ENCODE results near the gene MYORG. TPM values are rescaled to one million over a fixed set of nuclear protein-coding genes. Genes with fewer than 3 reads are reported as not detected.

Gene MYORG
- polyA plus RNA-seq (2013, experiment 1 of 4) = 0.41 TPM
- 0.18 TPM for polyA plus RNA-seq (2013, experiment 2 of 4)
- polyA plus RNA-seq (2013, experiment 3 of 4) = 0.43 TPM
- polyA plus RNA-seq (2013, experiment 4 of 4) = 0.73 TPM

DNA sequence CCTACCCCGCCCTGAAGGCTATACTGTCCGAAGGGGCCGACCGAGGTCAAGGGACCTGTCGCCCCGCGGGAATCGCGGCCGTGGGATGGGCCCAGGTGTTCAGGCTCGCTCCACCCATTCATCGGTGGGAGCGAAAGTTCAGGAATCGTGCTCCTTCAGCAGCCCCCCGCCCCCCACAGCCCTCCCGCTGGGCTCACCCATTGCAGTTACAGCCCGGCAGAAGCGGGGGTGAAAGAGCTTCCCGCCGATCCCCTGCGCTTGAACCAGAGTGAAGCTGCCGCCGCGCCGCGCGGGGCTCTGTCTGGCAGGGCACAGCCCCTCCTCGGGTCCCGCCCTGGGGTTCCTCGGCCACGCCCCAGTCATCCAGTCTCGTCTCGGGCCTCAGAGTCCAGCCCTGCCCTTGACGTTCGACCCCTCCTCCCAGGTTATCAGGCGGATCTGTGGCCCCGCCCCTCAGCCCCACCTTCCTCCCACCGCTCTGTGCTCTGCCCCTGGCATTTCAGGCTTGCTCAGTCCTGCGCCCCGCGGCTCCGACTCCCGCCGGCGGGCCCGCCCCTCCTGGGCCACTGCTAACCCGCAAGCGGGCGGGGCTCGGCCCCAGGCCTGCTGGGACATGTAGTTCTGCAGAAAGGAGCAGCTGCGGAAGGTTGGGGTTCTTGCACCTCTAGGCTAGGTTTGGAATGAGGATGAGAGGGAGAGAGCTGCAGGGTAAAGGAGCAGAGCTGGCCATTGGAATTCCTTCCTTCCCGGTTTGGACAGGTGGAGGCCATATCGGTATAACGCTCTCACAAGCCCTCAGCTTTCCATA lies at the start of gene MYORG:
Gene MYORG (minus strand): TSS at position 303 of the 808 bp plus-strand sequence. CDS start 3,955 bp downstream, outside the sequence.
- Histone ChIP-seq H3K4me1 (ENCODE audit: control insufficient read depth, insufficient read depth, low read length) (peaks cover 10% of the 10 kb centered on the region), H3K27ac (ENCODE audit: insufficient read depth, low read depth, low read length, poor library complexity, severe bottlenecking) (no peak within 1 kb of the TSS), H3K9me3 (ENCODE audit: control insufficient read depth, low read length) (no peaks in the 10 kb centered on the region), H3K4me3 (ENCODE audit: insufficient read depth, low read depth, low read length) (peak within 1 kb of the TSS; percentile 44), H3K27me3 (ENCODE audit: control insufficient read depth, insufficient read depth, low read length, poor library complexity, severe bottlenecking) (peaks cover 77% of the 10 kb centered on the region), H3K36me3 (ENCODE audit: control insufficient read depth, insufficient read depth, low read length) (no peaks in the 10 kb centered on the region)
- WGBS, 2 experiments = 0 to 1% methylated on average over 54 of the region's 54 CpGs

DNA sequence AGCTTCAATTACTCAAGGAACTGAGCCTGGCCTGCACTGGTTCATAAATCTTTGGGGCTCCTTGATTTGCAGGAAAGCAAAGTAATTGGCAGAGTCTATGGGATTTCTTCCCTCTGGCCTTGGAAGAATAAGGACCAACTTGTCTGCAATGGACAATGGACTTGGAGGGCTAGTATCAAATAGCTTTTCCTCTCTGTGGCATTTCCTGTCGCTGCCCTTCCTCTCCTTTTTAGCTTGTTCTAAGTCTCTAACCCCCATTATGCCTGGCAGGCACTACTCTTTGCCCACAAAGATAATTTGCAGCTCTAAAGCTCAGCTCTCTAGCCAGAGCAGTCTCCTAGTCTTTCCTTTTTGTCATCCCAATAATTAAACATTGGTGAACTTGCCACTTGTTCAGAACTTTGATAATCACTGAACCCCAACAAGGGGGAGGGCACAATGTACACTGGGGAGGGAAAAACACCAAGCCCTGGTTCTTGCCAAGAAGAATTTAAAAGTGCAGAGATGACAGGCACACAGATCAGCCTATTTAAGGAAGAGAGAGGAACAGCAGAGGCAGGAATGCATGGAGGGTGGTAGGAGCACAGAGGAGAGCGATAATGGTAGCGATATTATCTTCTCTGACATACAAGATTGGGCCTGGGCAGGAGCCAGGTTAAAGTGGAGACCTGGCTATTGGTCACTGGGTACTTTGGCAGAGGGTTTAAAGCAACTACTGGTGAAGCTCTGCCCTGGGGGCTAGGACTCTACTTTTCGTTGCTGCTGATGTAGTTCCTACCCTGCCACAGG lies 43.2 kb upstream of the MYORG start:
- H3K4me1 ChIP-seq (ENCODE audit: control insufficient read depth, insufficient read depth, low read length) = no peaks in the 10 kb centered on the region
- 76 to 77% methylated on average over 4 of the region's 4 CpGs for WGBS, 2 experiments
- no peaks in the 10 kb centered on the region for H3K36me3 ChIP-seq (ENCODE audit: control insufficient read depth, insufficient read depth, low read length)
- no peaks in the 10 kb centered on the region for H3K9me3 ChIP-seq (ENCODE audit: control insufficient read depth, low read length)
- no peaks in the 10 kb centered on the region for H3K27me3 ChIP-seq (ENCODE audit: control insufficient read depth, insufficient read depth, low read length, poor library complexity, severe bottlenecking)
- H3K27ac ChIP-seq (ENCODE audit: insufficient read depth, low read depth, low read length, poor library complexity, severe bottlenecking) = no peak overlapping the region
- no peak overlapping the region for H3K4me3 ChIP-seq (ENCODE audit: insufficient read depth, low read depth, low read length)

DNA sequence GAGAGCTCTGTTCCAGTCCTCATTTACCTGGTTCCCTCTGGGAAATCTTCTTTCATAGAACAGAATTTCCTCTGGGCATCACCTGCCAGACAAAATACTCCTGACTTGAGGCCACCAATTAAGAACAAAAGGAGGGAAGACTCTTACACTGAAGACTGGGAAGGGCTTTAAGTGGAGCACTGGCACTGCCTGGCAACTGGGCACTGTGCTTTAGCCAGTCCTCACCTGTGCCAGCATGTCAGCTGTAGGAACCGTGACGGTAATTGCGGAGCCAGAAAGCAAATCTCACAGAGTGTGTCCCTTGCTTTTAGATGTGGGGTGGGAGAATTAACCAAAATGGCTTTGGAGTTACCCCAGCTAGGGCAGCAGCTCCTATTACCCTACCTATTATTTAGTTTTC lies 41.0 kb upstream of the MYORG start:
- Histone ChIP-seq H3K9me3 (ENCODE audit: control insufficient read depth, low read length) (no peaks in the 10 kb centered on the region), H3K4me1 (ENCODE audit: control insufficient read depth, insufficient read depth, low read length) (no peaks in the 10 kb centered on the region), H3K27ac (ENCODE audit: insufficient read depth, low read depth, low read length, poor library complexity, severe bottlenecking) (no peak overlapping the region), H3K4me3 (ENCODE audit: insufficient read depth, low read depth, low read length) (no peak overlapping the region), H3K36me3 (ENCODE audit: control insufficient read depth, insufficient read depth, low read length) (no peaks in the 10 kb centered on the region), H3K27me3 (ENCODE audit: control insufficient read depth, insufficient read depth, low read length, poor library complexity, severe bottlenecking) (no peaks in the 10 kb centered on the region)
- WGBS, 2 experiments = 88 to 90% methylated on average over 3 of the region's 3 CpGs

DNA sequence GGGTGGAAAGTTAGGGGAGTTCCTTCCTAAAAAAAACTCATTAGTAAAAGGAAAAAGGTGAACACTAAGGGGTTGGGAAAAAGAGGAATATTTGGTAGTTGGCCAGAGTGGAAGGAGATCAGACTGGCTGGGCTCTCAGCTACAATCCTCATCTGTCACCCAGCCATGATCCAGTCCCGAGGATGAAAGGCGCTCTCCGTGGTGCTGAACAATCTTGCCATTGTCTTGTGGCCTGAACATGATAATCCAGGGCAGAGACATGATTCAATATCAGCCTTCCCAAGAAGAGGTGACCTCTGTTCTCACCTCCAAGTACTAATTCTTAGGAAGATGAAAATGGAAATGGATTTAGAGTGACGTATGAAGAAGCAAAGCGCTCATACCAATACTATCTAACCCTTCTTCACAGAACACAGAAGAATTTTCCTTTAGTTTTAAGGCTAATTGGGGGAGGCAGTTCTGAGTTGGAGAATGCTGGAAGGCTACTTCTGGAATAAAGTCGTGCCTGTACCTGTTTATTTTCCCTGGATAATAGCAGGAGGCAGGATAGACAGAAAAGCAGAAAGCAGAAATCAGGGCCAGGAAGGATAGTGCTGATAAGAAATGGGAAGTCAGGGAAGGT lies 36.6 kb upstream of the MYORG start:
- no peaks in the 10 kb centered on the region for H3K4me1 ChIP-seq (ENCODE audit: control insufficient read depth, insufficient read depth, low read length)
- no peak overlapping the region for H3K4me3 ChIP-seq (ENCODE audit: insufficient read depth, low read depth, low read length)
- WGBS, 2 experiments = 5 to 11% methylated on average over 4 of the region's 6 CpGs
- H3K27me3 ChIP-seq (ENCODE audit: control insufficient read depth, insufficient read depth, low read length, poor library complexity, severe bottlenecking) = no peaks in the 10 kb centered on the region
- H3K36me3 ChIP-seq (ENCODE audit: control insufficient read depth, insufficient read depth, low read length) = no peaks in the 10 kb centered on the region
- H3K27ac ChIP-seq (ENCODE audit: insufficient read depth, low read depth, low read length, poor library complexity, severe bottlenecking) = no peak overlapping the region
- H3K9me3 ChIP-seq (ENCODE audit: control insufficient read depth, low read length) = no peaks in the 10 kb centered on the region

DNA sequence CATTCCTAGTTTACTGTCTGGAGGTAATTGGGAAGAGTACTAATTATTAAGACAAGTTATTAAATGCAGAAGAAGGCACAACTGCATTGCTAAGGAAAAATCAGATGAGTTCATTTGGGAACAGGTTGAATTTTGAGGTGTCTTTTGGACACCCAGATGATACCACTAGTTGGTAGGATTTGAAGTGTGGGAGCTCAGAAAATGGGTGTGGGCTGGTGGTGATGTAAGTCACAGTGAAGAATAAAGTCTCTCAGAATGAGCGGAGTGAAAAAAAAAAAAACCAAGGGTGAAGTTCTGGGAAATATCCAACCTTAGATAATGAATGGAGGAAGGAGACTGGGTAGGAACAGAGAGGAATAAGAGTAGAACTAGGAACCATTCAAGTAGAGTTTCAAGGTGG lies 35.6 kb upstream of the MYORG start:
- H3K27me3 ChIP-seq (ENCODE audit: control insufficient read depth, insufficient read depth, low read length, poor library complexity, severe bottlenecking) = no peaks in the 10 kb centered on the region
- no peaks in the 10 kb centered on the region for H3K36me3 ChIP-seq (ENCODE audit: control insufficient read depth, insufficient read depth, low read length)
- no peaks in the 10 kb centered on the region for H3K9me3 ChIP-seq (ENCODE audit: control insufficient read depth, low read length)
- no peaks in the 10 kb centered on the region for H3K4me1 ChIP-seq (ENCODE audit: control insufficient read depth, insufficient read depth, low read length)
- WGBS, 2 experiments = 45 to 46% methylated on average over 1 of the region's 1 CpG
- H3K4me3 ChIP-seq (ENCODE audit: insufficient read depth, low read depth, low read length) = no peak overlapping the region
- no peak overlapping the region for H3K27ac ChIP-seq (ENCODE audit: insufficient read depth, low read depth, low read length, poor library complexity, severe bottlenecking)

DNA sequence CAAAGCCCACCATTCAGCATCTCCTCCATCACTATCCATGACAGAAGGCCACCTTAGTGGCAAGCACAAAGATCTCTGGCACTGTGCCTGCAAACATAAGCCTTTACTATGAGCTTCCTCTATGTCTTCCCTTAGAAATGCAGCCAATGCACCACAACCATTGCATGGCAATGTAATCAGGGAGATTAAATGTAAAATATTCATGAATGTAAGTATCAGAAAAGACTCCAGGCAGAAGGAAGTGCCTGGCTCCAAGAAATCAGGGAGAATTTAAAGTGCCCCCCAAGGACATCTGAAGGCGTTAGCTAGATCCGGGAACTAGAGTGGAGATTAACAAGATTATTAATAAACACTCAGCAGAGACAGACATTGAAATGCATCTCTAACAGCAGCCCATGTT lies 32.5 kb upstream of the MYORG start:
- Histone ChIP-seq H3K9me3 (ENCODE audit: control insufficient read depth, low read length) (no peaks in the 10 kb centered on the region), H3K4me1 (ENCODE audit: control insufficient read depth, insufficient read depth, low read length) (no peaks in the 10 kb centered on the region), H3K27me3 (ENCODE audit: control insufficient read depth, insufficient read depth, low read length, poor library complexity, severe bottlenecking) (no peaks in the 10 kb centered on the region), H3K36me3 (ENCODE audit: control insufficient read depth, insufficient read depth, low read length) (no peaks in the 10 kb centered on the region), H3K27ac (ENCODE audit: insufficient read depth, low read depth, low read length, poor library complexity, severe bottlenecking) (no peak overlapping the region), H3K4me3 (ENCODE audit: insufficient read depth, low read depth, low read length) (no peak overlapping the region)
- 88 to 96% methylated on average over 2 of the region's 2 CpGs for WGBS, 2 experiments

DNA sequence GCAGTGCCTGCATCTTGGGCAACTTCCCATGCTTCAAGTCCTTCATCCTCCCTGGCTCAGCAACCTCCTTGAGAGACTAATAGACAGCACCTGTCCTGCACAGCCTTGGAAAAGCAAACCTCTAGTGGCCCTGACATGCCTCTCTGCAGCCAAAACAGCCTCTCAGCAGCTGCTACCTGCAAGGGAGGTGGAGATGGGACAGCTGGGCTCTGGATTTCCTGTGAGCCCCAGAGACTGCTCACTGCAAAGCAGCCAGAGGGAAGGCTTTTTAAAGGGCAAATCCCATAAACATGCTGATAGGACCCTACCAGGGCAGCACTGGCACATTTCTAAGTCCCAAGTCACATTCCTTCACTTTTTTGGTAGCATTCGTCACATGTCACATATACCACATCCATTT lies 31.5 kb upstream of the MYORG start:
- Histone ChIP-seq H3K27ac (ENCODE audit: insufficient read depth, low read depth, low read length, poor library complexity, severe bottlenecking) (no peak overlapping the region), H3K4me3 (ENCODE audit: insufficient read depth, low read depth, low read length) (no peak overlapping the region), H3K4me1 (ENCODE audit: control insufficient read depth, insufficient read depth, low read length) (no peaks in the 10 kb centered on the region), H3K27me3 (ENCODE audit: control insufficient read depth, insufficient read depth, low read length, poor library complexity, severe bottlenecking) (no peaks in the 10 kb centered on the region), H3K9me3 (ENCODE audit: control insufficient read depth, low read length) (no peaks in the 10 kb centered on the region), H3K36me3 (ENCODE audit: control insufficient read depth, insufficient read depth, low read length) (no peaks in the 10 kb centered on the region)
- 85 to 93% methylated on average over 1 of the region's 1 CpG for WGBS, 2 experiments

DNA sequence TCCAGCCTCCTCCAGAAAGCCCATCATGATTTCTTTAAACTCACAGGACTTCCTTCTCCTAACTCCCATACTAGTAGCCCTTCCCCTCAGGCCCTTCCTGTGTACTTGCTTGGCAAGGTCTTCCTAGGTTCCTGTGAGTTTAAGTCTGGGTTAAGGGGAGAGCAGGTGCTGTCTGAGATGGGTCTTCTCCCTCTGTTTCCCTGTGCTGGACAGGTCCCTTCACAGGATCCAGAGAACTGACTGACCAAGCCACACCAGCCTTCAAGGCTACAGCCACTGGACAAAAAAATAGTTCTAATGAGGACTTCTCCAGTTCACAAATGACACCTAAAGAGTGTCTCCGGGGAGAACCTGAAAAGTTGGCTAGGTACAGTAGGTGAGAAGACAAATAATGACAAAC lies 29.5 kb upstream of the MYORG start:
- no peaks in the 10 kb centered on the region for H3K36me3 ChIP-seq (ENCODE audit: control insufficient read depth, insufficient read depth, low read length)
- H3K27me3 ChIP-seq (ENCODE audit: control insufficient read depth, insufficient read depth, low read length, poor library complexity, severe bottlenecking) = no peaks in the 10 kb centered on the region
- no peak overlapping the region for H3K27ac ChIP-seq (ENCODE audit: insufficient read depth, low read depth, low read length, poor library complexity, severe bottlenecking)
- 85 to 100% methylated on average over 1 of the region's 1 CpG for WGBS, 2 experiments
- no peaks in the 10 kb centered on the region for H3K9me3 ChIP-seq (ENCODE audit: control insufficient read depth, low read length)
- H3K4me1 ChIP-seq (ENCODE audit: control insufficient read depth, insufficient read depth, low read length) = no peaks in the 10 kb centered on the region
- no peak overlapping the region for H3K4me3 ChIP-seq (ENCODE audit: insufficient read depth, low read depth, low read length)

DNA sequence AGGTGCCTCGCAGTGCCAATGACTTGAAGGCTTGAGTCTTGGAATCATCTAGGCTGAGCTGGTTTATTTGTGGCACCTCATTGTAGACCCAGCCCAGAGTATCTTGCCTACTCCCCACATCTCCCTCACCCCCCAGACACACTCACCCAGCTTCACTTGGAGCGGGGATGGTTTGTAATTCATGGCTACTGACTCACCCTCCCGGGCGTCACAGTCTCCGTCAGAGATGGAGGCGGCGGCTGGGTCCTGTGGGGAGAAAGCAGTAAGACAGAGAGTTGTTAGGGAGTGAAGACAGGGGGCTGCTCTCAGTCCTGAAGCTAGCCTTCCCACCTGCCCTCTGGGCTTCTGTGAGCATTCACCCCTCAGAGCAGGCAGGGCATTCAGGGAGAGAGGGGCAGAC lies 29.0 kb upstream of the MYORG start:
- H3K27ac ChIP-seq (ENCODE audit: insufficient read depth, low read depth, low read length, poor library complexity, severe bottlenecking) = no peak overlapping the region
- no peak overlapping the region for H3K4me3 ChIP-seq (ENCODE audit: insufficient read depth, low read depth, low read length)
- H3K4me1 ChIP-seq (ENCODE audit: control insufficient read depth, insufficient read depth, low read length) = no peaks in the 10 kb centered on the region
- H3K27me3 ChIP-seq (ENCODE audit: control insufficient read depth, insufficient read depth, low read length, poor library complexity, severe bottlenecking) = no peaks in the 10 kb centered on the region
- WGBS, 2 experiments = 85 to 91% methylated on average over 7 of the region's 7 CpGs
- H3K36me3 ChIP-seq (ENCODE audit: control insufficient read depth, insufficient read depth, low read length) = no peaks in the 10 kb centered on the region
- no peaks in the 10 kb centered on the region for H3K9me3 ChIP-seq (ENCODE audit: control insufficient read depth, low read length)
